Erythroblast (primary cell): ENCODE measurements around the gene BBS2.

ENCODE experiments used
- DNase-seq, 2 experiments: peaks; one replicate each; lab custom pipeline; 2025; lab: John Stamatoyannopoulos, UW
- GATA1 ChIP-seq: IDR thresholded peaks from 2 replicates; pipeline ENCODE4 v1.6.1; 2011; ENCODE audit warnings: low read depth, mild to moderate bottlenecking, control low read depth, low read length, moderate library complexity
- POLR2A ChIP-seq: IDR thresholded peaks from 2 replicates; pipeline ENCODE4 v1.6.1; 2011; ENCODE audit warnings: mild to moderate bottlenecking, low read length

BBS2 gene

DNA sequence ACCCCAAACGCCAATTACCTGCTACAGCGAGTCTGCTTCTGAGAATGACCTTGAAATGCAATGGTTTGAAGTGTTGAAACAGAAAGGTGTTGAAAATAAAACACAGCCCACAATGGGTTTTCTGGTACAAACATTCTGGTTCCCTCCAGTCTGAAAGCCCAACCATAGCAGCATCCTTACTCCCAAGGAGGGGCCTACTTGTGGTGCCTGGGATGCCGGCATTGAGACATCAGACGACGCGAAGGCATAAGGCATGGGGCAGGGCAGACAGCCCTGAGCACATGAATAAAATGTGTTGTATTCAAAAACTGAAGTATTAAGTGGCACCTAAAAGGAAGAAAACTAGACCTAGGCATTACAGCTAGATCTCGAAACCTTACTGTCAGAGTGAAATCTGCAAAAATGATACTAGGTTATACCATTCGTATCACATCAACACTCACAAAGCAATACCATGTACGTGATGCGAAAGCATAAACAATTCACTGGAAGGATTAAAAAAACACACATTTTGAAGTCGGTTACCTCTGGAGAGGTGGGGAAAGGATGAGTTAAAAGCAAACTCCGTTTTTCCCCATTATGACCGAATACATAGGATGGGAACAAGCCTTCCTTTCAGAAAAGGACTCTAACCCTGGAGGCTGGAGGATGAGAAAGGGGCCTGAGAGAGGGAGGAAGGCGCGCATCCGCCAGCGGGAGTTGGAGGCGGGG, 69.4 kb downstream of the BBS2 start:
- no peak for TF ChIP-seq GATA1
- no peak for TF ChIP-seq POLR2A
- peak; percentile 41 to 69 for DNase-seq

DNA sequence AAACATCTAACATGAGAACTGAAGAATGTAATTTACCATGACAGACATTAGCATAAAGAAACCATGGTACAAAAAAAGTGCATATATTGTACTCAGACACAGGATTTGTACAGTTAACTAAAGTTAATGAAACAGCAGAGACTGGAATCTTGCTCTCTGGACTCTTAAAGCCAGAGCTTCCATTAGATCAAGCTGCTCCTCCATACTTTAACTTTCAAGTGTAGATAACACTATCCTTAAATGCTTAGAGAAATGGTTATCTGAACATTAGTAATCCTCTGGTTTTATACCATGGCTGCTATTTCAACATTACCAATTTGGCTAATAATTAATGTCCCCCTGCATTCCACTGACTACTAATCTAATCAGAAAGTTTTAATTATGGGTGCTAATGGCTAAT, 71.8 kb downstream of the BBS2 start:
- DNase-seq = no peak
- no peak for TF ChIP-seq GATA1
- no peak for TF ChIP-seq POLR2A

DNA sequence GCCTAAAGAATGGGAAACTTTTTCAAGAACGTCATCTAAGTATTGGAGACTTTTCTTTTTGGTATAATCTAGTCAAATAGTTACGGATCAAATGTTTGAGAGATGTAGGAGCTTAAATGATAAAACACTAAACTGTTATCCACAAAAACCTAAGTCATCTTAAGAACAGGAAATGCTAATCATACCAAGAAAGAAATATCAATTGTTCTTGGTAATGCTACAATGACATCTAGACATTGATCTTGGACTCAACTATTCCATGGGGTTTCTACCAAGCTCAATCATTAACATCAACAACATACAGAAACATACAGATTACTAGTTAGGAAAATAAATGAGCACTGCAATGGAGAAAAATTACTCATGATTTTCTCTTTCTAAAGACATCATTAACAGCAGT, 72.5 kb downstream of the BBS2 start:
- DNase-seq = no peak
- TF ChIP-seq GATA1 (no peak), POLR2A (no peak)

DNA sequence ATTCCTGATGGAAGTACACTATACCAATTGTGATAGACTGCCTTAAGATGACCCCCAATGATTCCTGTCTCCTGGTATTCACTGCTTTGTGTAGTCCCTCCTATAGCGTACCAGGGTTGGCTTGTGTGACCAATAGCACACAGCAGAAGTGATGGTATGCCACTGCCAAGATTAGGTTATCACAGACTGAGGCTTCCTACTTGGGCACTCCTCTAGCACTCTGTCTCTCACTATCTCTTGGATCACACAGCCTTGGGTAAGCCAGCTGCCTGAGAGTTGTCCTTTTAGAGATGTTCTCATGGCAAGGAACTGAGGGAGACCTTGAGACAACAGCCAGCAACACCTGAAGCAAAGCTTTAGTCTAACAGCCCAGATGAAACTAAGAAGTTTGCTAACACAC, 81.8 kb downstream of the BBS2 start:
- peak; percentile 59 to 82 for DNase-seq
- TF ChIP-seq GATA1 (no peak), POLR2A (no peak)

DNA sequence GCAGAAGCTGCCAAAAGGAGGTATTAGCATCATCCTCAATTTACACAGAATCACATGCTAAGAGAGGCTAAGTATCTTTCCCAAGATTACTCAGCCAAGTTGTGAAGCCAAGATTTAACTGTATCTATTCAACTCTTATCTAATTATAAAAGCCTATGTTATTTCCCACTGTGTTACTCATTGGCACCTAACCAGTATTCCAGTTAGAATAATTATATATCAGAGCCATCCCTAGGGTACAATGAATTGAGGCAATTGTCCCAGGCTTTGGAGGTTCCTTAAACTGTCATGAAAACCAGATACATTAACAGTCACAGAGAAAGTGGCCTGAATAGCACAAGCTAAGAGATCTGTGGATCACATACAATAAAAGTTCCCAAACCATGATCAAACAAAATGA, 83.6 kb downstream of the BBS2 start:
- TF ChIP-seq GATA1 (no peak), POLR2A (no peak)
- DNase-seq = no peak
